Activated naive CD8-positive, alpha-beta T cell treated with anti-CD3 and anti-CD28 coated beads, Interleukin-2, amount 10 ng/mL, durations not matched to agents 7 days and 5 days (primary cell): ENCODE results near the gene TEKTIP1. TPM values are rescaled to one million over a fixed set of nuclear protein-coding genes. Genes with fewer than 3 reads are reported as not detected.

ENCODE experiments used
- ATAC-seq: fragments of 150-1000 bp; cut with Tn5 transposase; one replicate; pipeline ENCODE4 v1.10.0; 2021; ENCODE audit warnings: low read depth, moderate library complexity
- POLR2A ChIA-PET: fragments of 350-600 bp; sonication (Branson Sonifier 250); formaldehyde crosslinking; loops from one replicate; lab custom pipeline; 2021; ENCODE audit warnings: antibody characterized with exemption; lab: Charles Lee
- DNase-seq: peaks from one replicate; pipeline ENCODE4 v3.0.0; 2021
- H3K27ac Mint-ChIP-seq: one replicate; pipeline ENCODE4 v1.8.0; 2022; ENCODE audit warnings: mild to moderate bottlenecking, mixed read lengths
- H3K27me3 Mint-ChIP-seq: one replicate; pipeline ENCODE4 v1.8.0; 2022; ENCODE audit warnings: mild to moderate bottlenecking, moderate library complexity, mixed read lengths
- H3K36me3 Mint-ChIP-seq: one replicate; pipeline ENCODE4 v1.8.0; 2021; ENCODE audit warnings: mild to moderate bottlenecking, mixed read lengths
- H3K4me1 Mint-ChIP-seq: one replicate; pipeline ENCODE4 v1.8.0; 2021; ENCODE audit warnings: mixed read lengths
- H3K4me3 Mint-ChIP-seq: one replicate; pipeline ENCODE4 v1.8.0; 2022; ENCODE audit warnings: mild to moderate bottlenecking, moderate library complexity, mixed read lengths
- H3K9me3 Mint-ChIP-seq: one replicate; pipeline ENCODE4 v1.8.0; 2021; ENCODE audit warnings: mixed read lengths
- total RNA-seq, 2 experiments: library from RNA; stranded (reverse); gene quantifications; one replicate each; pipeline ENCODE4 v1.2.3, GENCODE V29; 2021

Gene TEKTIP1
- total RNA-seq = 10 to 100 TPM; 11.4 to 13.9 TPM

GRCh38 chr19:3538965-3539755 lies at the start of gene TEKTIP1:
TSS of gene TEKTIP1 (plus strand) at chr19:3539174. CDS start at chr19:3539178, 4 bp downstream.
- H3K27me3 Mint-ChIP-seq = no peaks in the 10 kb centered on the region
- H3K4me1 Mint-ChIP-seq = peaks cover 1% of the 10 kb centered on the region
- H3K27ac Mint-ChIP-seq = no peak within 1 kb of the TSS
- H3K4me3 Mint-ChIP-seq = no peak within 1 kb of the TSS
- DNase-seq = no peak
- POLR2A ChIA-PET = no interaction called here
- H3K36me3 Mint-ChIP-seq = peaks cover 13% of the 10 kb centered on the region
- no peak for ATAC-seq
- H3K9me3 Mint-ChIP-seq = no peaks in the 10 kb centered on the region

- Mint-ChIP-seq H3K27ac (no peak overlapping the region), H3K4me3 (no peak overlapping the region), H3K4me1 (peaks cover 2% of the 10 kb centered on the region), H3K36me3 (peaks cover 4% of the 10 kb centered on the region), H3K27me3 (no peaks in the 10 kb centered on the region), H3K9me3 (no peaks in the 10 kb centered on the region)
- DNase-seq (no peak), ATAC-seq (no peak)
- POLR2A ChIA-PET = no interaction called here
These were observed 47.4 kb upstream of the TEKTIP1 start for GRCh38 chr19:3491396-3492119.

- Mint-ChIP-seq H3K4me3 (no peak overlapping the region), H3K27ac (peak overlapping the region; percentile 34), H3K27me3 (no peaks in the 10 kb centered on the region), H3K36me3 (peaks cover 4% of the 10 kb centered on the region), H3K4me1 (peaks cover 2% of the 10 kb centered on the region), H3K9me3 (no peaks in the 10 kb centered on the region)
- DNase-seq (no peak), ATAC-seq (no peak)
- POLR2A ChIA-PET = no interaction called here
These were observed 46.7 kb upstream of the TEKTIP1 start for GRCh38 chr19:3492131-3492839.

GRCh38 chr19:3492919-3493318 lies 46.1 kb upstream of the TEKTIP1 start:
- Mint-ChIP-seq H3K4me1 (peaks cover 2% of the 10 kb centered on the region), H3K27ac (no peak overlapping the region), H3K36me3 (peaks cover 5% of the 10 kb centered on the region), H3K4me3 (no peak overlapping the region), H3K9me3 (no peaks in the 10 kb centered on the region), H3K27me3 (no peaks in the 10 kb centered on the region)
- no peak for DNase-seq
- POLR2A ChIA-PET = no interaction called here
- no peak for ATAC-seq

GRCh38 chr19:3493651-3494050 lies 45.3 kb upstream of the TEKTIP1 start:
- H3K4me3 Mint-ChIP-seq = no peak overlapping the region

GRCh38 chr19:3494051-3494450 lies 44.9 kb upstream of the TEKTIP1 start:
- Mint-ChIP-seq H3K36me3 (peaks cover 9% of the 10 kb centered on the region), H3K4me1 (peaks cover 4% of the 10 kb centered on the region), H3K27me3 (no peaks in the 10 kb centered on the region), H3K27ac (peak overlapping the region; percentile 34), H3K9me3 (no peaks in the 10 kb centered on the region), H3K4me3 (peak overlapping the region; percentile 40)
- ATAC-seq (peak; percentile 68), DNase-seq (peak; percentile 52)
- POLR2A ChIA-PET = no interaction called here

More at GRCh38 chr19:3493651-3494050, 45.3 kb upstream of the TEKTIP1 start:
- Mint-ChIP-seq H3K9me3 (no peaks in the 10 kb centered on the region), H3K27me3 (no peaks in the 10 kb centered on the region), H3K4me1 (peaks cover 2% of the 10 kb centered on the region), H3K27ac (no peak overlapping the region), H3K36me3 (peaks cover 7% of the 10 kb centered on the region)
- DNase-seq (no peak), ATAC-seq (no peak)
- POLR2A ChIA-PET = no interaction called here

- Mint-ChIP-seq H3K27ac (peak overlapping the region; percentile 34), H3K4me1 (peaks cover 6% of the 10 kb centered on the region), H3K4me3 (no peak overlapping the region), H3K27me3 (no peaks in the 10 kb centered on the region), H3K36me3 (peaks cover 10% of the 10 kb centered on the region), H3K9me3 (no peaks in the 10 kb centered on the region)
- ATAC-seq (peak; percentile 49), DNase-seq (no peak)
- POLR2A ChIA-PET = interaction anchor here (0.5 kb wide), 1 partner anchor 24 kb away, joined by 5 read pairs; no protein-coding TSS in a partner anchor
These were observed 44.4 kb upstream of the TEKTIP1 start for GRCh38 chr19:3494559-3494958.

- DNase-seq = no peak
- no peak overlapping the region for H3K4me3 Mint-ChIP-seq
- ATAC-seq = no peak
These were observed 42.3 kb upstream of the TEKTIP1 start for GRCh38 chr19:3496392-3497273.

GRCh38 chr19:3497757-3498520 lies 41.0 kb upstream of the TEKTIP1 start:
- Mint-ChIP-seq H3K36me3 (peaks cover 10% of the 10 kb centered on the region), H3K4me1 (peaks cover 16% of the 10 kb centered on the region), H3K27ac (no peak overlapping the region), H3K4me3 (no peak overlapping the region), H3K27me3 (no peaks in the 10 kb centered on the region), H3K9me3 (no peaks in the 10 kb centered on the region)
- DNase-seq = no peak
- POLR2A ChIA-PET = no interaction called here
- no peak for ATAC-seq

More at GRCh38 chr19:3496392-3497273, 42.3 kb upstream of the TEKTIP1 start:
- H3K27ac Mint-ChIP-seq = no peak overlapping the region
- H3K27me3 Mint-ChIP-seq = no peaks in the 10 kb centered on the region
- POLR2A ChIA-PET = no interaction called here
- peaks cover 16% of the 10 kb centered on the region for H3K4me1 Mint-ChIP-seq
- H3K36me3 Mint-ChIP-seq = peaks cover 10% of the 10 kb centered on the region
- no peaks in the 10 kb centered on the region for H3K9me3 Mint-ChIP-seq

- Mint-ChIP-seq H3K27ac (peak overlapping the region; percentile 98), H3K27me3 (no peaks in the 10 kb centered on the region), H3K9me3 (no peaks in the 10 kb centered on the region), H3K36me3 (peaks cover 10% of the 10 kb centered on the region), H3K4me1 (peaks cover 18% of the 10 kb centered on the region), H3K4me3 (peak overlapping the region; percentile 93)
- ATAC-seq (no peak), DNase-seq (no peak)
- POLR2A ChIA-PET = interaction anchor here (0.6 to 1.6 kb wide), 2 partner anchors 20 to 224 kb away, joined by 3 to 4 read pairs; partner anchors contain the start of gene SMIM24
These were observed 39.1 kb upstream of the TEKTIP1 start for GRCh38 chr19:3499738-3500428.

- Mint-ChIP-seq H3K9me3 (no peaks in the 10 kb centered on the region), H3K36me3 (peaks cover 7% of the 10 kb centered on the region), H3K27me3 (no peaks in the 10 kb centered on the region), H3K27ac (peak within 1 kb of the TSS; percentile 98), H3K4me1 (peaks cover 19% of the 10 kb centered on the region), H3K4me3 (peak within 1 kb of the TSS; percentile 93)
- POLR2A ChIA-PET = interaction anchor here (0.6 to 1.6 kb wide), 2 partner anchors 21 to 225 kb away, joined by 3 to 4 read pairs; partner anchors contain the start of gene SMIM24
- peak; percentile 95 for DNase-seq
- ATAC-seq = peak; percentile 87
These were observed 38.4 kb upstream of the TEKTIP1 start, which contains the start of gene DOHH for GRCh38 chr19:3500429-3501101. TSS of gene DOHH (minus strand) at chr19:3500674. CDS start at chr19:3496814, 3,860 bp downstream.
